HEK293T (cell line): ENCODE data around the gene SMAP1.

Experiments used
- BHLHE40 ChIP-seq: fragments of 450-650 bp; IDR thresholded peaks from 2 replicates; pipeline ENCODE4 v1.6.1; 2016; ENCODE audit warnings: mild to moderate bottlenecking, moderate library complexity, borderline replicate concordance
- ELF4 ChIP-seq: fragments of 450-650 bp; IDR thresholded peaks from 2 replicates; pipeline ENCODE4 v1.6.1; 2017; ENCODE audit warnings: antibody characterized with exemption
- FOXA1 ChIP-seq: fragments of 450-650 bp; IDR thresholded peaks from 2 replicates; pipeline ENCODE4 v1.6.1; 2016; ENCODE audit warnings: mild to moderate bottlenecking
- FOXM1 ChIP-seq: fragments of 450-650 bp; IDR thresholded peaks from 2 replicates; pipeline ENCODE4 v1.6.1; 2017; ENCODE audit warnings: mild to moderate bottlenecking, borderline replicate concordance
- L3MBTL2 ChIP-seq: fragments of 450-650 bp; conservative IDR thresholded peaks from 2 replicates; pipeline ENCODE4 v1.6.1; 2016; ENCODE audit warnings: mild to moderate bottlenecking
- LEF1 ChIP-seq: fragments of 450-650 bp; IDR thresholded peaks from 2 replicates; pipeline ENCODE4 v1.6.1; 2017; ENCODE audit warnings: mild to moderate bottlenecking, borderline replicate concordance
- NFRKB ChIP-seq: fragments of 450-650 bp; IDR thresholded peaks from 2 replicates; pipeline ENCODE4 v1.6.1; 2016; ENCODE audit warnings: mild to moderate bottlenecking, moderate library complexity
- SP1 ChIP-seq: fragments of 450-650 bp; IDR thresholded peaks from 2 replicates; pipeline ENCODE4 v1.6.1; 2017
- SUZ12 ChIP-seq: fragments of 450-650 bp; IDR thresholded peaks from 2 replicates; pipeline ENCODE4 v1.6.1; 2016; ENCODE audit warnings: mild to moderate bottlenecking
- TARDBP ChIP-seq: fragments of 450-650 bp; IDR thresholded peaks from 2 replicates; pipeline ENCODE4 v1.6.1; 2016
- ZNF384 ChIP-seq: fragments of 450-650 bp; IDR thresholded peaks from 2 replicates; pipeline ENCODE4 v1.6.1; 2016
- TF ChIP-seq, protein P1 (sequence below): fragments of 450-650 bp; IDR thresholded peaks from 2 replicates; pipeline ENCODE4 v1.6.1; 2016

DNA sequence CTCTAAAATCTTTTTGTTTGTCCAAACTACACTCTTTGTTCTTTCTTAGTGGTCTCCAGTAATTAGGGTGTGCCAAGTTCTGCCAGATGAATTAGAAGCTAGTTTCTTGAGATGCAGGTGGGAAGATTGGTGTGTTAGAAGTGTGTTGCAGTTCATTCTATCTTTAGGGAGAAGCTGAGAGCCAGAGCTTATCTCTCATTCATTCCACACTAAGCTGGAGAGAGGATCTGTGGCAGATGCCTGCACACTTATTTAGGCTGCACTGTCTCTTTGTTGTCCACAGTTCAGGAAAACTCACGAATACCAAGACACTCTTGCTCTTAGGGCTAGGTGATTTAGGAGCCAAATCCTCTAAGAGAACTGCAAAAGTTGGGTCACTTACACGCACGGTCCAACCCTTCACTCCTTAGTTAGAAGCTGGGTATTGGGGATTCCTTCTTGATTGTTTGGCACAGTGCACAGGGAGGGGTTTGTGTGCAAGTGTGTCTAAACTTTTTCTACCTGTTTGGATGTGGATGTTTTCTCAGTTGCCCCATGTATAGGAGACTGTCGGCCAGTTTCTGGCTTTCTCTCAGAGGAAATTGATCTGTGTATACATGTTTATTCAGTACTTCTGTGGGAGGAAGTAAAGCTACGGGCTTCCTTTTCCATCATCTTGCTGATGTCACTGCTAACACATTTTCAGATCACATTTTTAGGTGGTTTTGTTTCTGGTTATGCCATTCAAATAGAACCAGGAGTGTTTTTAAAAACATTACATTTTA, 49.5 kb downstream of the SMAP1 start:
- TF ChIP-seq ELF4 (no peak), LEF1 (no peak), ZNF384 (no peak), SP1 (no peak), FOXM1 (no peak), L3MBTL2 (no peak), BHLHE40 (no peak), NFRKB (no peak), TARDBP (no peak), FOXA1 (no peak), SUZ12 (no peak)
- TF ChIP-seq, protein P1, sequence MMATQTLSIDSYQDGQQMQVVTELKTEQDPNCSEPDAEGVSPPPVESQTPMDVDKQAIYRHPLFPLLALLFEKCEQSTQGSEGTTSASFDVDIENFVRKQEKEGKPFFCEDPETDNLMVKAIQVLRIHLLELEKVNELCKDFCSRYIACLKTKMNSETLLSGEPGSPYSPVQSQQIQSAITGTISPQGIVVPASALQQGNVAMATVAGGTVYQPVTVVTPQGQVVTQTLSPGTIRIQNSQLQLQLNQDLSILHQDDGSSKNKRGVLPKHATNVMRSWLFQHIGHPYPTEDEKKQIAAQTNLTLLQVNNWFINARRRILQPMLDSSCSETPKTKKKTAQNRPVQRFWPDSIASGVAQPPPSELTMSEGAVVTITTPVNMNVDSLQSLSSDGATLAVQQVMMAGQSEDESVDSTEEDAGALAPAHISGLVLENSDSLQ = no peak
